Measurements from ENCODE around the gene PRR13. TPM values are rescaled to one million over a fixed set of nuclear protein-coding genes. Genes with fewer than 3 reads are reported as not detected.

The PRR13 gene
- total RNA-seq, 1 donor from 2014 or later, result 106 TPM

GRCh38 chr12:53423597-53423996, 17.9 kb upstream of the PRR13 start, which contains the start of gene AMHR2:
AMHR2 (plus strand) TSS chr12:53423855; CDS start chr12:53423935, 80 bp downstream.
- no peak for DNase-seq (ENCODE audit: low spot score, unreplicated experiment)
- Mint-ChIP-seq H3K4me3 (ENCODE audit: low read depth) (peak within 1 kb of the TSS; percentile 68), H3K9me3 (ENCODE audit: low read depth) (no peaks in the 10 kb centered on the region), H3K36me3 (ENCODE audit: insufficient read depth) (no peaks in the 10 kb centered on the region), H3K4me1 (ENCODE audit: low read depth) (peaks cover 68% of the 10 kb centered on the region), H3K27ac (peak within 1 kb of the TSS; percentile 92), H3K27me3 (no peaks in the 10 kb centered on the region)
- TF ChIP-seq CTCF (IDR thresholded peaks at IDR 0.05; ENCODE audit: unreplicated experiment), result no peak

GRCh38 chr12:53424626-53425514, 16.7 kb upstream of the PRR13 start:
- Mint-ChIP-seq H3K27ac (peak overlapping the region; percentile 92), H3K9me3 (ENCODE audit: low read depth) (no peaks in the 10 kb centered on the region), H3K4me1 (ENCODE audit: low read depth) (peaks cover 60% of the 10 kb centered on the region), H3K4me3 (ENCODE audit: low read depth) (peak overlapping the region; percentile 68), H3K36me3 (ENCODE audit: insufficient read depth) (no peaks in the 10 kb centered on the region), H3K27me3 (no peaks in the 10 kb centered on the region)
- TF ChIP-seq CTCF (IDR thresholded peaks at IDR 0.05; ENCODE audit: unreplicated experiment), result no peak
- DNase-seq (ENCODE audit: low spot score, unreplicated experiment), result peak; percentile 31

- peaks cover 5% of the 10 kb centered on the region for H3K36me3 Mint-ChIP-seq (ENCODE audit: insufficient read depth)
- no peak for DNase-seq (ENCODE audit: low spot score, unreplicated experiment)
- H3K27me3 Mint-ChIP-seq, result no peaks in the 10 kb centered on the region
- no peak for TF ChIP-seq CTCF (IDR thresholded peaks at IDR 0.05; ENCODE audit: unreplicated experiment)
- H3K9me3 Mint-ChIP-seq (ENCODE audit: low read depth), result no peaks in the 10 kb centered on the region
- peaks cover 55% of the 10 kb centered on the region for H3K4me1 Mint-ChIP-seq (ENCODE audit: low read depth)
- H3K27ac Mint-ChIP-seq, result peak overlapping the region; percentile 92
- peak overlapping the region; percentile 68 for H3K4me3 Mint-ChIP-seq (ENCODE audit: low read depth)
These were observed 15.9 kb upstream of the PRR13 start for GRCh38 chr12:53425515-53426150.

GRCh38 chr12:53427905-53428594, 13.5 kb upstream of the PRR13 start:
- no peak for TF ChIP-seq CTCF (IDR thresholded peaks at IDR 0.05; ENCODE audit: unreplicated experiment)
- Mint-ChIP-seq H3K9me3 (ENCODE audit: low read depth) (no peaks in the 10 kb centered on the region), H3K4me1 (ENCODE audit: low read depth) (peaks cover 48% of the 10 kb centered on the region), H3K4me3 (ENCODE audit: low read depth) (peak overlapping the region; percentile 39), H3K36me3 (ENCODE audit: insufficient read depth) (peaks cover 8% of the 10 kb centered on the region), H3K27me3 (no peaks in the 10 kb centered on the region), H3K27ac (peak overlapping the region; percentile 45)
- no peak for DNase-seq (ENCODE audit: low spot score, unreplicated experiment)

GRCh38 chr12:53428741-53429140, 12.8 kb upstream of the PRR13 start:
- no peaks in the 10 kb centered on the region for H3K27me3 Mint-ChIP-seq
- no peak overlapping the region for H3K4me3 Mint-ChIP-seq (ENCODE audit: low read depth)
- no peak overlapping the region for H3K27ac Mint-ChIP-seq
- peaks cover 8% of the 10 kb centered on the region for H3K36me3 Mint-ChIP-seq (ENCODE audit: insufficient read depth)
- DNase-seq (ENCODE audit: low spot score, unreplicated experiment), result no peak
- H3K9me3 Mint-ChIP-seq (ENCODE audit: low read depth), result no peaks in the 10 kb centered on the region
- no peak for TF ChIP-seq CTCF (IDR thresholded peaks at IDR 0.05; ENCODE audit: unreplicated experiment)
- H3K4me1 Mint-ChIP-seq (ENCODE audit: low read depth), result peaks cover 43% of the 10 kb centered on the region

All from progenitor cell of endocrine pancreas (in vitro differentiated cells).